ENCODE measurements around the gene SRSF9.
"Not testable (repeated sequence)": the region's sequence is repeated elsewhere in the genome, so short reads cannot be mapped to it uniquely, and the experiment has no call there.

Gene SRSF9

GRCh38 chr12:120467439-120467838 is 2.1 kb downstream of the SRSF9 start:
- Histone ChIP-seq H3K27me3 (ENCODE audit: control insufficient read depth in 1 of 2, insufficient read depth in 2 of 2, low read length in 2 of 2) (no peaks in the 10 kb centered on the region), H3K9me3 (ENCODE audit: control insufficient read depth in 2 of 2, low read length in 2 of 2) (no peaks in the 10 kb centered on the region), H3K27ac (ENCODE audit: low read length) (no peak overlapping the region), H3K4me3 (ENCODE audit: low read length in 2 of 2) (no peak overlapping the region), H3K4me1 (ENCODE audit: control insufficient read depth, insufficient read depth, low read length) (peaks cover 21% of the 10 kb centered on the region), H3K36me3 (ENCODE audit: control insufficient read depth in 2 of 2, insufficient read depth in 2 of 2, low read length in 2 of 2) (peaks cover 26 to 33% of the 10 kb centered on the region in 2 donors), H3K9ac (ENCODE audit: low read length in 2 of 2) (no peak overlapping the region)

GRCh38 chr12:120466560-120467315 is 2.8 kb downstream of the SRSF9 start:
- H3K27ac ChIP-seq (ENCODE audit: low read length) = no peak overlapping the region
- no peak overlapping the region for H3K4me3 ChIP-seq (ENCODE audit: low read length in 2 of 2)
- H3K9me3 ChIP-seq (ENCODE audit: control insufficient read depth in 2 of 2, low read length in 2 of 2) = no peaks in the 10 kb centered on the region
- peaks cover 21% of the 10 kb centered on the region for H3K4me1 ChIP-seq (ENCODE audit: control insufficient read depth, insufficient read depth, low read length)
- no peak overlapping the region for H3K9ac ChIP-seq (ENCODE audit: low read length in 2 of 2)
- H3K36me3 ChIP-seq (ENCODE audit: control insufficient read depth in 2 of 2, insufficient read depth in 2 of 2, low read length in 2 of 2) = peaks cover 31 to 39% of the 10 kb centered on the region in 2 donors
- H3K27me3 ChIP-seq (ENCODE audit: control insufficient read depth in 1 of 2, insufficient read depth in 2 of 2, low read length in 2 of 2) = no peaks in the 10 kb centered on the region

GRCh38 chr12:120465756-120466155 is 3.8 kb downstream of the SRSF9 start:
- H3K9me3 ChIP-seq (ENCODE audit: control insufficient read depth in 2 of 2, low read length in 2 of 2) = no peaks in the 10 kb centered on the region
- peak overlapping the region in 1 of 2 donors; percentile 34 for H3K9ac ChIP-seq (ENCODE audit: low read length in 2 of 2)
- H3K36me3 ChIP-seq (ENCODE audit: control insufficient read depth in 2 of 2, insufficient read depth in 2 of 2, low read length in 2 of 2) = peaks cover 37 to 46% of the 10 kb centered on the region in 2 donors
- no peak overlapping the region for H3K4me3 ChIP-seq (ENCODE audit: low read length in 2 of 2)
- H3K27me3 ChIP-seq (ENCODE audit: control insufficient read depth in 1 of 2, insufficient read depth in 2 of 2, low read length in 2 of 2) = no peaks in the 10 kb centered on the region
- peaks cover 21% of the 10 kb centered on the region for H3K4me1 ChIP-seq (ENCODE audit: control insufficient read depth, insufficient read depth, low read length)
- no peak overlapping the region for H3K27ac ChIP-seq (ENCODE audit: low read length)

DNA sequence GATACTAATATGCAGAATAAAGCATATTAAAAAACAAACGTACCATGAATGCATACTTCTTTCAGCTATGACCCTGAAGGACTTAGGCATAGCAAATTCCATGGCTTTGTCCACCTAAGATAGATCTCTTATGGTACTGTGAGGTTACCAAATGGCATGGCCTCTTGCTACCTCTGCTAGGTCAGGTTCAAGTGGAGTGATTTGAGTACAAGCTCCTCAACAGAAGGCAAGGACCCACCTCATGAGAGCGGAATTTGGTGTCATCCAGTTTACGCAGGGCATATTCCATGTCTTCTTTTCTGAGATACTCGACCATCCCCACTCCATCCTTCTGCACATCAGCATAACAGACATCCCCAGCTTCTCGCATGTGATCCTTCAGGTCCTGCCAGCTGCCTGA is 5.8 kb downstream of the SRSF9 start:
- no peak overlapping the region for H3K4me3 ChIP-seq (ENCODE audit: low read length in 2 of 2)
- H3K36me3 ChIP-seq (ENCODE audit: control insufficient read depth in 2 of 2, insufficient read depth in 2 of 2, low read length in 2 of 2) = peaks cover 49 to 61% of the 10 kb centered on the region in 2 donors
- peaks cover 14% of the 10 kb centered on the region for H3K4me1 ChIP-seq (ENCODE audit: control insufficient read depth, insufficient read depth, low read length)
- H3K27ac ChIP-seq (ENCODE audit: low read length) = no peak overlapping the region
- H3K9me3 ChIP-seq (ENCODE audit: control insufficient read depth in 2 of 2, low read length in 2 of 2) = no peaks in the 10 kb centered on the region
- no peaks in the 10 kb centered on the region for H3K27me3 ChIP-seq (ENCODE audit: control insufficient read depth in 1 of 2, insufficient read depth in 2 of 2, low read length in 2 of 2)
- H3K9ac ChIP-seq (ENCODE audit: low read length in 2 of 2) = no peak overlapping the region

DNA sequence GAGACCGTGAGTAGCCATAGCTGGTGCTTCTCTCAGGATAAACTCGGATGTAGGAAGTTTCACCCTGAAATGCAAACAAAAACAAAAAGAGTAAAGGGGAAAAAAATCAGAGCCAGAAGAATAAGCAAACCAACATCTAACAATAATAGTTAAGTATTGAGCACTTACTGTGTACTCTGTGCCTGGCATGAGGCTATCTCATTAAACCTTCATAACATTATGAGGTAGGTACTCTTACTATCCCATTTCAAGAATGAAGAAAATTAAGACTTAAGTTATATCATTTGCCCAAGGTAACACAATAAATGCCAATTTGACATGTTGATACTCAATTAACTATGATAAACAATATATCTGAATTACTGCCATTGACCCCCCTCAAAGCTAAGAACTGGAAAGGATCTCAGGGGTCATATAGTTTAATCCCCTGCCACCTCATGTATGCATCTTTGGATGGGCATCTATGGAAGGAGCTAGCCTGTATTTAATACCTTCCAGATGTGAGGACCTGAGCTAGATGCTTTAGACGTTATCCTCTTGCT is 7.4 kb downstream of the SRSF9 start:
- H3K9me3 ChIP-seq (ENCODE audit: control insufficient read depth in 2 of 2, low read length in 2 of 2) = no peaks in the 10 kb centered on the region
- H3K27ac ChIP-seq (ENCODE audit: low read length) = no peak overlapping the region
- H3K4me1 ChIP-seq (ENCODE audit: control insufficient read depth, insufficient read depth, low read length) = peaks cover 7% of the 10 kb centered on the region
- no peaks in the 10 kb centered on the region for H3K27me3 ChIP-seq (ENCODE audit: control insufficient read depth in 1 of 2, insufficient read depth in 2 of 2, low read length in 2 of 2)
- H3K36me3 ChIP-seq (ENCODE audit: control insufficient read depth in 2 of 2, insufficient read depth in 2 of 2, low read length in 2 of 2) = peaks cover 56 to 68% of the 10 kb centered on the region in 2 donors
- no peak overlapping the region for H3K4me3 ChIP-seq (ENCODE audit: low read length in 2 of 2)
- H3K9ac ChIP-seq (ENCODE audit: low read length in 2 of 2) = no peak overlapping the region

GRCh38 chr12:120460157-120460556 is 9.4 kb downstream of the SRSF9 start:
- H3K27ac ChIP-seq (ENCODE audit: low read length) = no peak overlapping the region
- H3K4me1 ChIP-seq (ENCODE audit: control insufficient read depth, insufficient read depth, low read length) = no peaks in the 10 kb centered on the region
- peaks cover 54 to 75% of the 10 kb centered on the region in 2 donors for H3K36me3 ChIP-seq (ENCODE audit: control insufficient read depth in 2 of 2, insufficient read depth in 2 of 2, low read length in 2 of 2)
- H3K9me3 ChIP-seq (ENCODE audit: control insufficient read depth in 2 of 2, low read length in 2 of 2) = no peaks in the 10 kb centered on the region
- H3K27me3 ChIP-seq (ENCODE audit: control insufficient read depth in 1 of 2, insufficient read depth in 2 of 2, low read length in 2 of 2) = no peaks in the 10 kb centered on the region
- no peak overlapping the region for H3K9ac ChIP-seq (ENCODE audit: low read length in 2 of 2)
- H3K4me3 ChIP-seq (ENCODE audit: low read length in 2 of 2) = no peak overlapping the region

GRCh38 chr12:120457133-120457532 is 12.4 kb downstream of the SRSF9 start:
- Histone ChIP-seq H3K27ac (ENCODE audit: low read length) (no peak overlapping the region), H3K36me3 (ENCODE audit: control insufficient read depth in 2 of 2, insufficient read depth in 2 of 2, low read length in 2 of 2) (peaks cover 34 to 49% of the 10 kb centered on the region in 2 donors), H3K27me3 (ENCODE audit: control insufficient read depth in 1 of 2, insufficient read depth in 2 of 2, low read length in 2 of 2) (no peaks in the 10 kb centered on the region), H3K9me3 (ENCODE audit: control insufficient read depth in 2 of 2, low read length in 2 of 2) (no peaks in the 10 kb centered on the region), H3K4me1 (ENCODE audit: control insufficient read depth, insufficient read depth, low read length) (no peaks in the 10 kb centered on the region), H3K9ac (ENCODE audit: low read length in 2 of 2) (no peak overlapping the region), H3K4me3 (ENCODE audit: low read length in 2 of 2) (no peak overlapping the region)

DNA sequence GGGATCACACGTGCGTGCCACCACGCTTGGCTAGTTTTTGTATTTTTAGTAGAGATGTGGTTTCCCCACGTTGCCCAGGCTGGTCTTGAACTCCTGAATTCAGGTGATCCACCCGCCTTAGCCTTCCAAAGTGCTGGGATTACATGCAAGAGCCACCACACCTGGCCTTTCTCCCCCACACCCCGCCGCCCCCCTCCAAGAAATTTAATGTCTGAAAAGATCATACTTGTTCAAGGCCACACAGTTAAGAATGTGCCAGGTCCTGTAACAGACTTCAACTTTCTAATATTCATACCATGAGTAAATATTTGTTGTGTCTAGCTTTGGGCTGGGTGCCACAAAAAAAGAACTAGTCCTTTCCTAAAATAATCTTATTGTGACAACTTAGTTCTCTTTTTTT is 14.2 kb downstream of the SRSF9 start:
- peaks cover 27 to 36% of the 10 kb centered on the region in 2 donors for H3K36me3 ChIP-seq (ENCODE audit: control insufficient read depth in 2 of 2, insufficient read depth in 2 of 2, low read length in 2 of 2)
- no peaks in the 10 kb centered on the region for H3K27me3 ChIP-seq (ENCODE audit: control insufficient read depth in 1 of 2, insufficient read depth in 2 of 2, low read length in 2 of 2)
- H3K4me1 ChIP-seq (ENCODE audit: control insufficient read depth, insufficient read depth, low read length) = no peaks in the 10 kb centered on the region
- H3K9me3 ChIP-seq (ENCODE audit: control insufficient read depth in 2 of 2, low read length in 2 of 2) = no peaks in the 10 kb centered on the region
- no peak overlapping the region for H3K27ac ChIP-seq (ENCODE audit: low read length)
- no peak overlapping the region for H3K9ac ChIP-seq (ENCODE audit: low read length in 2 of 2)
- H3K4me3 ChIP-seq (ENCODE audit: low read length in 2 of 2) = no peak overlapping the region

GRCh38 chr12:120453977-120454376 is 15.6 kb downstream of the SRSF9 start:
- H3K27me3 ChIP-seq (ENCODE audit: control insufficient read depth in 1 of 2, insufficient read depth in 2 of 2, low read length in 2 of 2) = no peaks in the 10 kb centered on the region
- H3K9me3 ChIP-seq (ENCODE audit: control insufficient read depth in 2 of 2, low read length in 2 of 2) = no peaks in the 10 kb centered on the region
- H3K9ac ChIP-seq (ENCODE audit: low read length in 2 of 2) = no peak overlapping the region
- peaks cover 17 to 27% of the 10 kb centered on the region in 2 donors for H3K36me3 ChIP-seq (ENCODE audit: control insufficient read depth in 2 of 2, insufficient read depth in 2 of 2, low read length in 2 of 2)
- H3K4me3 ChIP-seq (ENCODE audit: low read length in 2 of 2) = no peak overlapping the region
- peaks cover 2% of the 10 kb centered on the region for H3K4me1 ChIP-seq (ENCODE audit: control insufficient read depth, insufficient read depth, low read length)
- H3K27ac ChIP-seq (ENCODE audit: low read length) = no peak overlapping the region

DNA sequence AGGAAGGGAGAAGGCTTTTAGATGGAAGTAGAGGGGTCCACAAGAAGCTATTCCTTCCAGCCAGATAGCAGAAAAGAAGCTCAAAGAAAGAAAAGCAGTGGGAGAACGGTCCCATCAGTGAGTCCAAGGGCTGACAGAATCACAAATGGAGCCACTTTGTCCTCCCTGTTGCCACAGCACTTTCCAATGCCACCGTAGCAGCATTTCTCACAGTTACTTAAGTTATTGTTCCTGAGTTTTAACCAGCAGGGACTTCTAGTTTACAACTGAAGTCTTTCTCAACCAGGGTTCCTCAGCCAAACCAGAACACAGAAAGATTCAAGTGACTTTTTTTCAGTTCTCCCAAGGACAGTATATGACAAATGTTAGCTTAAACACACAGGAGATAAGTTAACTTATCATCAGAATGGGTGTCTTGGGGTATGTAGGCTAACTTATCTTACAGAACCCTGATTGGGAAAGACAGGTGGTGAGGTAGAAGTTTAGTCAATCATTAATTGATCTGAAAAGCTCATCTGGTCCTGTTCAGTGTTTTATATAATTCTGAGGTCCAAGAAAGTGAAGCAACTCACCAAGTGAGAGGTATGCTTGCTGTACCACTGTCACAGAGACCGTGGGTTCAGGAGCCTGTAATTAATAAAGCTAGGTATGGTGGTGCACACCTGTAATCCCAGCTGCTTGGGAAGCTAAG is 16.3 kb downstream of the SRSF9 start:
- Histone ChIP-seq H3K36me3 (ENCODE audit: control insufficient read depth in 2 of 2, insufficient read depth in 2 of 2, low read length in 2 of 2) (peaks cover 11 to 20% of the 10 kb centered on the region in 2 donors), H3K27me3 (ENCODE audit: control insufficient read depth in 1 of 2, insufficient read depth in 2 of 2, low read length in 2 of 2) (no peaks in the 10 kb centered on the region), H3K4me3 (ENCODE audit: low read length in 2 of 2) (no peak overlapping the region), H3K9me3 (ENCODE audit: control insufficient read depth in 2 of 2, low read length in 2 of 2) (no peaks in the 10 kb centered on the region), H3K9ac (ENCODE audit: low read length in 2 of 2) (no peak overlapping the region), H3K4me1 (ENCODE audit: control insufficient read depth, insufficient read depth, low read length) (peaks cover 3% of the 10 kb centered on the region), H3K27ac (ENCODE audit: low read length) (no peak overlapping the region)

DNA sequence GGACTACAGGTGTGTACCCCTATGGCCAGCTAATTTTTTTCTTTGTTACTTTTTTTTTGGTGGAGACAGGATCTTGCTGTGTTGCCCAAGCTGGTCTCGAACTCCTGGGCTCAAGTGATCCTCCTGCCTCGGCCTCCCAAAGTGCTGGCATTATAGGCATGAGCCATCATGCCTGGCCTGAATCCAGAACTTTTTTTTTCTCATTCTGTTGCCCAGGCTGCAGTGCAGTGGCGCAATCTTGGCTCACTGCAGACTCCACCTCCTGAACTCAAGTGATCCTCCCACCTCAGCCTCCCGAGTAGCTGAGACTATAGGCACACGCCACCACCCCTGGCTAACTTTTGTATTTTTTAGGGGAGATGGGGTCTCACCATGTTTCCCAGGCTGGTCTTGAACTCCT is 17.0 kb downstream of the SRSF9 start:
- H3K9me3 ChIP-seq (ENCODE audit: control insufficient read depth in 2 of 2, low read length in 2 of 2); H3K4me1 ChIP-seq (ENCODE audit: control insufficient read depth, insufficient read depth, low read length); H3K27ac ChIP-seq (ENCODE audit: low read length); H3K9ac ChIP-seq (ENCODE audit: low read length in 2 of 2); H3K4me3 ChIP-seq (ENCODE audit: low read length in 2 of 2); H3K27me3 ChIP-seq (ENCODE audit: control insufficient read depth in 1 of 2, insufficient read depth in 2 of 2, low read length in 2 of 2): not testable (repeated sequence)
- H3K36me3 ChIP-seq (ENCODE audit: control insufficient read depth in 2 of 2, insufficient read depth in 2 of 2, low read length in 2 of 2) = peaks cover 11 to 17% of the 10 kb centered on the region in 2 donors
